Calu3 (cell line): Measurements from ENCODE around the gene RPL22L1. TPM values are rescaled to one million over a fixed set of nuclear protein-coding genes. Genes with fewer than 3 reads are reported as not detected.
"Not testable (repeated sequence)": the region's sequence is repeated elsewhere in the genome, so short reads cannot be mapped to it uniquely, and the experiment has no call there.

Source experiments
- BruUV-seq: library from RNA; stranded (reverse); fragments of 400-500 nt; replicated peaks from 2 replicates; lab custom pipeline; 2021; lab: Mats Ljungman, UMichigan
- CTCF ChIA-PET: fragments of 300-600 bp; sonication (Branson Sonifier 250); formaldehyde crosslinking; loops from one replicate; lab custom pipeline; 2022; ENCODE audit warnings: antibody characterized with exemption; lab: Charles Lee
- DNase-seq: peaks from one replicate; pipeline ENCODE4 v3.0.0; 2022
- H3K27ac Mint-ChIP-seq: one replicate; pipeline ENCODE4 v1.8.0; 2022; ENCODE audit warnings: mixed read lengths; ENCODE audit not compliant: unreplicated experiment
- H3K27me3 Mint-ChIP-seq: one replicate; pipeline ENCODE4 v1.8.0; 2022; ENCODE audit warnings: mixed read lengths; ENCODE audit not compliant: unreplicated experiment
- H3K36me3 Mint-ChIP-seq: one replicate; pipeline ENCODE4 v1.8.0; 2022; ENCODE audit warnings: mild to moderate bottlenecking, moderate library complexity, mixed read lengths; ENCODE audit not compliant: insufficient read depth, unreplicated experiment
- H3K4me1 Mint-ChIP-seq: one replicate; pipeline ENCODE4 v1.8.0; 2022; ENCODE audit warnings: mild to moderate bottlenecking, low read depth, mixed read lengths; ENCODE audit not compliant: unreplicated experiment
- H3K4me3 Mint-ChIP-seq: one replicate; pipeline ENCODE4 v1.8.0; 2022; ENCODE audit warnings: mild to moderate bottlenecking, low read depth, moderate library complexity, mixed read lengths; ENCODE audit not compliant: unreplicated experiment
- H3K9me3 Mint-ChIP-seq: one replicate; pipeline ENCODE4 v1.8.0; 2022; ENCODE audit warnings: low read depth, mixed read lengths; ENCODE audit not compliant: unreplicated experiment
- intact Hi-C: fragments of 100-400 bp; cut with micrococcal nuclease; formaldehyde crosslinking; loops from one replicate; pipeline ENCODE4 v1.10.0; 2022; ENCODE audit not compliant: unreplicated experiment
- total RNA-seq: library from RNA; stranded (reverse); gene quantifications from 2 replicates; pipeline ENCODE4 v1.2.3, GENCODE V29; 2022
- TF ChIP-seq, protein P1 (sequence below): fragments of 200-600 bp; IDR thresholded peaks from one replicate; pipeline ENCODE4 v1.8.0; 2022; ENCODE audit warnings: antibody characterized with exemption; ENCODE audit not compliant: unreplicated experiment

Gene RPL22L1
- total RNA-seq, 1 experiment from 2014 or later: 88.7 TPM

DNA sequence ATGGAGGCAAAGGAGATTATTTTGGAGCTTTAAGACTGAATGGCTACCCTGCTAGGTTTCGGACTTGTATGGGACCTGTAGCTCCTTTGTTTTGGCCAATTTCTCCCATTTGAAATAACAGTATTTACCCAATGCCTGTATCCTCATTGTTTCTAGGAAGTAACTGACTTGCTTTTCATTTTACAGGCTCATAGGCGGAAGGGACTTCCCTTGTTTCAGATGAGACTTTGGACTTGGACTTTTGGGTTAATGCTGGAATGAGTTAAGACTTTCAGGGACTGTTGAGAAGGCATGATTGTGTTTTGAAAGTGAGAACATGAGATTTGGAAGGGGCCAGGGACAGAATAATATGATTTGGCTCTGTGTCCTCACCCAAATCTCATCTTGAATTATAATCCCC is 28.0 kb upstream of the RPL22L1 start:
- H3K27ac Mint-ChIP-seq: no peak overlapping the region
- no TSS peak for BruUV-seq
- intact Hi-C loops: no loop called here
- CTCF ChIA-PET: interaction anchor here (0.6 kb wide), 1 partner anchor 100 kb away, joined by 3 read pairs; no protein-coding TSS in a partner anchor
- H3K27me3 Mint-ChIP-seq: no peaks in the 10 kb centered on the region
- no peaks in the 10 kb centered on the region for H3K36me3 Mint-ChIP-seq
- no peaks in the 10 kb centered on the region for H3K4me1 Mint-ChIP-seq
- no peak for DNase-seq
- H3K9me3 Mint-ChIP-seq: peaks cover 6% of the 10 kb centered on the region
- TF ChIP-seq, protein P1, sequence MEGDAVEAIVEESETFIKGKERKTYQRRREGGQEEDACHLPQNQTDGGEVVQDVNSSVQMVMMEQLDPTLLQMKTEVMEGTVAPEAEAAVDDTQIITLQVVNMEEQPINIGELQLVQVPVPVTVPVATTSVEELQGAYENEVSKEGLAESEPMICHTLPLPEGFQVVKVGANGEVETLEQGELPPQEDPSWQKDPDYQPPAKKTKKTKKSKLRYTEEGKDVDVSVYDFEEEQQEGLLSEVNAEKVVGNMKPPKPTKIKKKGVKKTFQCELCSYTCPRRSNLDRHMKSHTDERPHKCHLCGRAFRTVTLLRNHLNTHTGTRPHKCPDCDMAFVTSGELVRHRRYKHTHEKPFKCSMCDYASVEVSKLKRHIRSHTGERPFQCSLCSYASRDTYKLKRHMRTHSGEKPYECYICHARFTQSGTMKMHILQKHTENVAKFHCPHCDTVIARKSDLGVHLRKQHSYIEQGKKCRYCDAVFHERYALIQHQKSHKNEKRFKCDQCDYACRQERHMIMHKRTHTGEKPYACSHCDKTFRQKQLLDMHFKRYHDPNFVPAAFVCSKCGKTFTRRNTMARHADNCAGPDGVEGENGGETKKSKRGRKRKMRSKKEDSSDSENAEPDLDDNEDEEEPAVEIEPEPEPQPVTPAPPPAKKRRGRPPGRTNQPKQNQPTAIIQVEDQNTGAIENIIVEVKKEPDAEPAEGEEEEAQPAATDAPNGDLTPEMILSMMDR: no peak
- no peak overlapping the region for H3K4me3 Mint-ChIP-seq

DNA sequence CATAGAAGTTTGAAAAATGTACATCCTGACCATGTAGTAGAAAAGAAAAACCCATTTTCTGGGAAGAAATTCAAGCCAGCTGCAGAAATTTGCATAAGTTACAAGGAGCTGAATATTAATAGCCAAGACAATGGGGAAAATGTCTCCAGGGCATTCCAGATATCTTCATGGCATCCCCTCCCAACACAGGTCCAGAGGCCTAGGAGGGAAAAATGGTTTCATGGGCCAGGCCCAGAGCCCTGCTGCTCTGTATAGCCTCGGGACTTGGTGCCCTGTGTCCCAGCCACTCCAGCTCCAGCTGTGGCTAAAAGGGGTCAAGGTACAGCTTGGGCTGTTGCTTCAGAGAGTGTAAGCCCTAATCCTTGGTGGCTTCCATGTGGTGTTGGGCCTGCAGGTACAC is 27.2 kb upstream of the RPL22L1 start:
- H3K36me3 Mint-ChIP-seq, H3K27me3 Mint-ChIP-seq, BruUV-seq, H3K4me1 Mint-ChIP-seq, CTCF ChIA-PET, H3K27ac Mint-ChIP-seq, intact Hi-C loops, DNase-seq, H3K9me3 Mint-ChIP-seq, H3K4me3 Mint-ChIP-seq: not testable (repeated sequence)

DNA sequence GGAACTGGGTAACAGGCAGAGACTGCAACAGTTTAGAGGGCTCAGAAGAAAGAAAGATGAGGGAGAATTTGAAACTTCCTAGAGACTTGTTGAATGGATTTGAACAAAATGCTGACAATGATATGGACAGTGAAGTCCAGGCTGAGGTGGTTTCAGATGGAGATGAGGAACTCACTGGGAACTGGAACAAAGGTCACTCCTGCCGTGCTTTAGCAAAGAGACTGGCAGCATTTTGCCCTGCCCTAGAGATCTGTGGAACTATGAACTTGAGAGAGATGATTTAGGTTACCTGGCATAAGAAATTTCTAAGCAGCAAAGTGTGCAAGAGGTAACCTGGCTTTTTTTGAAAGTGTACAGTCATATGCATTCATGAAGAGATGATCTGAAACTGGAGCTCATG is 26.8 kb upstream of the RPL22L1 start:
- peaks cover 6% of the 10 kb centered on the region for H3K9me3 Mint-ChIP-seq
- CTCF ChIA-PET: no interaction called here
- H3K36me3 Mint-ChIP-seq: no peaks in the 10 kb centered on the region
- intact Hi-C loops: no loop called here
- no TSS peak for BruUV-seq
- H3K27me3 Mint-ChIP-seq: no peaks in the 10 kb centered on the region
- TF ChIP-seq, protein P1: no peak
- no peaks in the 10 kb centered on the region for H3K4me1 Mint-ChIP-seq
- DNase-seq: no peak
- no peak overlapping the region for H3K27ac Mint-ChIP-seq
- H3K4me3 Mint-ChIP-seq: no peak overlapping the region

DNA sequence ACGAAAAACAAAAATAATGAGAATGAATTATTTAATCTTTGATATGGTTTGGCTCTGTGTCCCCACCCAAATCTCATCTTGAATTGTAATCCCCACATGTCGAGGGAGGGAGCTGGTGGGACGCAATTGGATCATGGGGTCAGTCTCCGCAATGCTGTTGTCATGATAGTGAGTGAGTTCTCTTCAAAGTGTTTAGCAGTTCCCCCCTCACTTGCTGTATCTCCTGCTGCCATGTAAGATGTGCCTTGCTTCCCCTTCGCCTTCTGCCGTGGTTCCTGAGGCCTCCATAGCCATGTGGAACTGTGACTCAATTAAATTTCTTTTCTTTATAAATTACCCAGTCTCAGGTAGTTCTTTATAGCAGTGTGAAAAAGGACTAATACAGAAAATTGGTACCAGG is 26.3 kb upstream of the RPL22L1 start:
- intact Hi-C loops, BruUV-seq, H3K27ac Mint-ChIP-seq, DNase-seq, H3K4me3 Mint-ChIP-seq, H3K9me3 Mint-ChIP-seq, H3K4me1 Mint-ChIP-seq, H3K36me3 Mint-ChIP-seq, H3K27me3 Mint-ChIP-seq: not testable (repeated sequence)
- CTCF ChIA-PET: interaction anchor here (0.6 kb wide), 1 partner anchor 1424 kb away, joined by 3 read pairs; no protein-coding TSS in a partner anchor

DNA sequence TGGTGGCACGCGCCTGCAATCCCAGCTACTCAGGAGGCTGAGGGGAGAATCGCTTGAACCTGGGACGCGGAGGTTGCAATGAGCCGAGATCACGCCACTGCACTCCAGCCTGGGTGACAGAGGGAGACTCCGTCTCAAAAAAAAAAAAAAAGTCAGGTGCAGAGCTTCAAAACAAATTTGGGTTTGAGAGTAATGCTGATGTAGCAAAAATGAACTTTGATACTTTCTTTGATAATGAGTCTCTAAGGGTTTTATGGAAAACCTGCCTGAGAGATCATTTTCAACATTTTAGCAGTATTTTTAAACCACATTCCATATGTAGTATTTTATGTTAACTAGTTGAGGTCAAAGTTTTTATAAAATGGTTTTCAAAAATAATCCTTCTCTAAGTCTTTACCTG is 23.9 kb upstream of the RPL22L1 start:
- Mint-ChIP-seq H3K36me3 (no peaks in the 10 kb centered on the region), H3K4me1 (no peaks in the 10 kb centered on the region), H3K9me3 (peaks cover 6% of the 10 kb centered on the region), H3K4me3 (no peak overlapping the region), H3K27me3 (no peaks in the 10 kb centered on the region), H3K27ac (no peak overlapping the region)
- TF ChIP-seq, protein P1: no peak
- intact Hi-C loops: no loop called here
- CTCF ChIA-PET: no interaction called here
- DNase-seq: no peak
- no TSS peak for BruUV-seq
